ENCODE data around the gene POLA1. TPM values are rescaled to one million over a fixed set of nuclear protein-coding genes. Genes with fewer than 3 reads are reported as not detected.

POLA1 gene
- total RNA-seq, 1 donor from 2014 or later: 32.9 TPM

DNA sequence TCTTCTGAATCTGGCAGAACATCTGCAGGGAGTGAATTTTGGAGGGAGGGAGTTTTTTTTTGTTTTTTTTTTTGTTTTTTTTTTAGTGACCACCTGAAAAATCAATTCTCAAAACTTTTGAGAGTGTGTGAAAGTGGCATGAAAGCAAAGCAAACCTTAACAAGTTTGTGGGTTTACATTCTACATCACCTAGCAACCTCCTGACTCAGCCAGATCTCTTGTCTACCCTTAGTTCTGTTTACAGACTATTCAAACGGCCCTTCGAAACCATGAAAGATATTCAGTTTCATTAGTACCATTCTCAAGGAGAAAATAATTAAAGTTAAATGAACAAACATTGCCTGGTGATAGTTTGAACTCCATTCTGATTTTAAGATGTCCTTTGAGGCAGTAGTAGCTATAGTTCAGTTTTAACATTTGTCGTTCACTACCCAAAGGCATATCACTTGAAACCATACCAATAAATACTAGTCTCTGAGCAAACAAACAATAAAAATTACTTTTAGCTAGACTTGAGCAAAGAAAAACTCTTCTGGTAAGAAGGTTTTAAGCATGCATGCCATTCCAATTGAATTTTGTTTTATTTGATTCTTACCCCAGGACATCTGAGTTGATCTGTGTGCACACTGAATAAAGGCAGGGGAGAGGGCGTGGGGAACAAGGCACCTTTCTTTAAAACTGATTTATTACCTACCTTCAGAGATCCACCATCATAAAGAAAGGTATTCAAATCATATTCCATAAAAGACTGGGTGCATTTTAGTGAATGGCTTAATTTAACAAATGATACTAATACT is 184.3 kb downstream of the POLA1 start:
- no peak for DNase-seq

DNA sequence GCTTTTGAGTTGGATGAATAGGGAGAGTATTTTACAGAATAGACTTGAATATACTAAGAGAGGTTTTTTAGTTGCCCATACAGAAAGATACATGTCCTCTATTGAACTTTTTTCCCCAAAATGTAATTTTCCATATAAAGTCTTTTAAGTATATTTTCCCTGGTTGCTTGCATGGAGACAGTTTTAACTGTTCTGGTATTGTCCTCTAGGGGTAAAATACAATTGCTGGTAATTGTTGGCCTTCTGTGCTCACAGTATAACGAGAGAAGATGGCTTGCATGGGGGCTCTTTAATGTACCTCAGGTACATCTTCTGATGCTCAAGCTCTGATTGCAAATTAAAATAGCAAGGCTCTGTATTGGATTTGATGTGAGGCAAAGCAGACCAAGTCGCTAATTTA is 186.0 kb downstream of the POLA1 start:
- DNase-seq: no peak

GRCh38 chrX:24886916-24887315 is 193.2 kb downstream of the POLA1 start:
- no peak for DNase-seq

DNA sequence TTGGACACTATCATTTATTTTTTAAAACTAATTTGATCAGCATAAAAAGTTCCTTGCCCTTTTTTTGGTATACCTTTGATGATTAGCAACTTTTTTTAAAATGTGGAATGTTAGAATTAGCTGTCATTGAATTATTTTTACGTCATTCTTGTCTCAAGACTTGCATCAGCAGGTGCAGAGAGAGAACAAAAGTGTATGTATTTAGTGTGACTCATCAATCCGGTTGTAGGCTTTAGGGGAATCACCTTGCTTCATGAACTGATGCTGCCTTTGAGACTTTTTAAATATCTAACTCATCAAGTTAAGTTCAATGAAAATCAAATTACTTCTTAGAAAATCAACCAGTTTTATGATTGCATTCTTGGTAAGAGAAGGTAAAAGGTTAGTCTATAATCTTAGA is 197.0 kb downstream of the POLA1 start:
- no peak for DNase-seq

DNA sequence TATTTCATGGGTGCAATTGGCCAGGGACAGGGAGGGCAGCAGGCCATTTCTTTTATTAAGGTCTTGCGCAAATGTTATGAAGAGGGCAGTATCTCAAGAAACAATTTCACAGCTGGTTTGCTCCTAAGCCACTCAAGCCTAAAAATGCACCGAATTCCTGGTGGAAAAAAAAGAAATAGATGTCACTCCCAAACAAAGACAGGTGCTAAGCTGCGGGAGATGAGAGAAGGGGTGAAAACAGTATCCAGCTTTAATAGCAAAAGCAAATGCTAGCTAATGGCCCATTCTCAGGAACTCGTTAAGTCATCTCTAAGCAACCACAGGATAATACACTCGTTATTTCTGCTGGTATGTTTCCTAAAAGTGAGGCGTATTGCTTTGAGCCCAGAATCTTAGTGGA is 205.7 kb downstream of the POLA1 start:
- no peak for DNase-seq

- no peak for DNase-seq
These were observed 206.5 kb downstream of the POLA1 start for GRCh38 chrX:24900234-24900633.

DNA sequence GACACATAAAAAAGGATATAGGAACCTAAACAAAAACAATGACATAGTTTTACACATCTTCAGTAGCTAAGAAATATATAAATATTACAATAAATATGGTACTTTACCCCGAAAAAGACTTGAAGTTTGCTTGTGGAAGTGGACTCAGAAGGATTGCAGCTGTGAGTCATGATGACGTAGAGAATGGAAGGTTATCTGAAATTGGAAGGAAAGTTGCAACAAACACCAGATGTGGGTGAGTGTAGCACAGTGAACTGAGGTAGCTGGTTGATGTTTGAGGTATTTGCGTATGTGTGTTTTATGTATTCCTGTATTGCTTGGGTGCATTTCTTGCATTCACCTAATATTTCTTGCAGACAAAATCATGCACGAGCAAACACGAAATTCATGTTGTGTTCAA is 209.1 kb downstream of the POLA1 start:
- no peak for DNase-seq

DNA sequence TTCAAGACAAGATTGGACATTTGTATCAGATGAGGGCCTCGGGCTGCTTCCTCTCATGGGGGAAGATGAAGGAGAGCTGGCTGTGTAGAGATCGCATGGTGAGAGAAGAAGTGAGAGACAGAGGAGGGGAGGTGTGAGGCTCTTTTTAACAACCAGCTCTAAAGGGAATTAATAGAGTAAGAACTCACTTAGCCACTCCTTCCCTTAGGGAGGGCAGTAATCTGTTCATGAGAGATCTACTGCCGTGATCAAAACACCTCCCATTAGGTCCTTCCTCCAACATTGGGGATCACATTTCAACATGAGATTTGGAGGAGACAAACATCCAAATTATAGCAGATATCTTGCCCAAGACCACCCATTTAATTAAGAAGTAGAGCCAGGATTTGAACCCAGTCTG is 225.0 kb downstream of the POLA1 start:
- DNase-seq: no peak

DNA sequence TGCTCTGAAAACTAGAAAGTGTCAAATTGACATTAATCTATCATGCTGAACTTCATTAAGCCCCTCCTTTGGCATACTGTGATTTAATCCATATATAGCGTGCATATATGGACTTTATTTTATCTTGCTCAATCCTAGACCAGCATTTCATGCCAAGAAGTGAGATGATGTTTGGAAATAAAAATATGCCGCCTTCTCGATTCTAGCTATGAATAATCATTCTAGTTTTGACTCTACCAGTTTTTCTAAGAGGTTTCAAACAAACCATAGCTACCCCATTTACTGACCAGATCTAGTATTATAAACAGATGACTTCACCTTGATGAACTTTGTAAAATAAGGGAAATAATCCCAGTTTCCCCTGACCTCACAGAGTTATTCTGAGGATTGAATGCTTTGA is 227.1 kb downstream of the POLA1 start:
- no peak for DNase-seq

GRCh38 chrX:24925430-24925829 is 231.7 kb downstream of the POLA1 start:
- no peak for DNase-seq

DNA sequence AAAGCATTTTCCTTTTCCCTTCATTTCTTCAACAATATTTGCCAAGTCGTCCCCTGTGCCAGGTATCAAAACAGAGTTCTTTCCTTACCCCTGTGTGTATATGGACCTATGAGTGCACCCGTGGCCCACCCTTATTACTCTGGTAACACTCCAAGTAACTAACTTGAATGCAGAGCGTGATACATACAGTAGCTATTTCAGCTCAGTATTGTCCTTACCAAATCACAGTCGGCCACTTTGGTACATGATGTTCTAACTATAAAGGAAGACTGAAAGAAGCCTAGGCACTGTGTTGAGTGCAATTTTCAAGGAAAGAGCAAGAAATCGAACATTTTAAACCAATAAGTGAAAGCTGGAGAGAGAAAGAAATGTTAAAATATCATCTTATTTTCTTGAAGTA is 233.7 kb downstream of the POLA1 start:
- no peak for DNase-seq

- no peak for DNase-seq
These were observed 234.4 kb downstream of the POLA1 start for GRCh38 chrX:24928114-24928513.

DNA sequence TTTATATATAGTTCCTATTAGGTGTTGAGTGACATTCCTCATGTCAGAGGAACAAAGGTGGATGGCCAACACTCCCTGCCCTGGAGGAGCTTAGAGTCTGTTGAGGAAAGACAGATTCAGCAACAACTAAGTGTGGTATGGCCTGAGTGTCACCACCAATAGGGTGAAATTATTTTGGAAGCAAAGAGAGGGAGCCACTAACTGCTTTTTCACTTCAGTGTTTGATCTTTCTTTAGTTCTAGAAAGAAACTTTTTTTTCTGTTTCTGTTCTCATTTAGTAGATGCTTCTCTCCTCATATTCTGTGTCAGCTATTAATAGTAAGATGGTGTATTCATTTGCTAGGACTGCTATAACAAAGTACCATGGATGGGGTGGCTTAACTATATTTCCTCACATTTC is 240.6 kb downstream of the POLA1 start:
- no peak for DNase-seq

DNA sequence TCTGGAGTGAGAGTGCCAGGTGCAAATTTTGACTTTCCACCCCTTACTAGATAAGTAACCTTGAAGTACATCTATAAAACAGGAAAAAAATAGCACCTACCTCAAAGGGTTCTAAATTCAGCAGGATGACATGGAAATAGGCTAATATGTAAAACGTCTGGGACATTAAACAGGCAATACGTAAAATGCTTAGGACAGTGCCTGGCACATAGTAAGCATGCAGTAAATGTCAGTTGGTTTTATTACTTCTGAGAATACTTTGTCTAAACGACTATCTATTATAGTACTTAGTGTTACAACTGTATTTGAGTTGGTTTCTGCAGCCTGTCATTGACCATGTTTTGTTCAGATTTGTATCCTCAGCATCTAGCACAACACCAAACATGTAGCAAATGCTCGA is 251.3 kb downstream of the POLA1 start:
- DNase-seq: no peak

DNA sequence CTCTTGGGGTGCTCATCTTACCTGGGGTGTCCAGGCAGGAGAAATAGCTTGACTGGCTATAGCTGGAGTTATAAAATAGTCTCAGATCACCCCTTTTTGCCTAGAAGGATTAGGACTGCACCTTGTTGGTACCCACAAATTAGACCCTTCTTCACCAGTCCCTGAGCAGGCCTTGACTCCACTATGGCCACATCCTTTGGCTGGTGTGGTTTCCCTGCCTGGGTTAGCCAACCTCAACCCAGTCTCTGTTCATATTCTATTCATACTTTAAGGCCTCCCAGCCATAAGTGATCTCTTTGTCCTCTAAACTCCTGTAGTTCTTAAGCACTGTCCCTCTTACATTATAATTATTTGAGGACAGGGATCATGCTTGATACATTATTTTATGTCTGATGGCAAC is 252.7 kb downstream of the POLA1 start:
- no peak for DNase-seq

DNA sequence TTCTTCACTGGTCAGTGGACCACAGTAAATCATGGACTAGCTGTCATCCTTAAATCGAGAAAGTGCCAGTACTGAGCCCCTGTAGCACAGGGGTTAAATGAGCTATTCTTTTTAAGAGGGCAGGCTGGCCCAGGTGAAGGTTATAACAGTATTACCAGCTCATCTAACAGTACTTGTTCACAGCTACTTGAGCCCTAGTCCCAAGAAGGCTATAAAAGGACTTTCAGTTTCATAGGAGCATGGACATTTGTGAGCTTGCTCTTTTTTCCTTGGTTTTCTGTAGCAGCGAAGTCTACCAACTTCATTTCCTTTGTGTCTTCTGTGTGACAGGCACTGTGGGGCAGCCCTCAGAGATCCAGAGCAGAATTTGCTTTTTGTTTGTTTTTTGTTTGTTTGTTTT is 261.0 kb downstream of the POLA1 start:
- no peak for DNase-seq

- no peak for DNase-seq
These were observed 261.7 kb downstream of the POLA1 start for GRCh38 chrX:24955372-24955930.

GRCh38 chrX:24956828-24957227 is 263.1 kb downstream of the POLA1 start:
- peak; percentile 3 for DNase-seq

DNA sequence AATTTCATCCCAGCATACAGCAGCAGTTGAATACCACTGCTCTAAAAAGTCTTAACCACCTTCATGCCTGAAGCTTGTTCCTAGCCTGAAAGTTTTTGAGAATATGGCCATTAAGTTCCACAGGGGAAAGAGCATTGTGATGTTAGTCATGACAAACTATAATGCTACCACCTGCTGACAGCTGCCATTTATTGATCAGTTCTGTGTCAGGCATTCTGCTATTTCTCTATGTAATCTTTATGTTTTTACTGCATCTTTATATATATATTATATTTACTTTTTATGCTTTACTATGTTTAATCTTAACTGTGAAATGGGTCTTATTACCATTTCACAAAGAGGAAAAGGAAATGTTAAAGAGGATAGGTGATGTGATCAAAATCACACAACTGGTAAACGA is 268.1 kb downstream of the POLA1 start:
- DNase-seq: no peak

DNA sequence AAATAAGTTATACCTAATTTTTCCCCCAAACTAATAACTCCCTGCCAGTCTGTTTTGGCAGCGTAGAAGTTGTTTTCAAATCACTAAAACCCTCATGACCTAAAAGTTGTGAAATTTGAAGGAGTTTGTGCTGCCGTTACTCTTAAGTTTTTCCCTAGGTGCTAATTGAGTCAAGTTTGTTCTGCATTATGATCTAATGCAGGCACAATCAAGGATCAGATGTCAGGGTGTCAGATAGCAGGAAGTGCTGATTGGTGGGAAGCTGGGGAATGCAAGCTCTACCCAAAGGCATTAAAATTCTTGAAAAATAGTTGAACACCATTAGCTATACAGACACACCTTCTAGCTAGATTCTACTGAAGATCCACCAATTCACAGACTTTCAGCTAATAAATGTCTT is 270.1 kb downstream of the POLA1 start:
- DNase-seq: no peak

- DNase-seq: peak; percentile 9
These were observed 271.7 kb downstream of the POLA1 start for GRCh38 chrX:24965372-24965771.

GRCh38 chrX:24969812-24970211 is 276.1 kb downstream of the POLA1 start:
- no peak for DNase-seq

GRCh38 chrX:24979081-24979480 is 285.4 kb downstream of the POLA1 start:
- no peak for DNase-seq

- no peak for DNase-seq
These were observed 287.3 kb downstream of the POLA1 start for GRCh38 chrX:24981030-24981429.

Measured in tongue (tissue), 2 donors.